ENCODE results near the gene NPAS1. TPM values are rescaled to one million over a fixed set of nuclear protein-coding genes. Genes with fewer than 3 reads are reported as not detected.

The NPAS1 gene
- total RNA-seq, 1 donor from 2014 or later = 0.99 TPM

DNA sequence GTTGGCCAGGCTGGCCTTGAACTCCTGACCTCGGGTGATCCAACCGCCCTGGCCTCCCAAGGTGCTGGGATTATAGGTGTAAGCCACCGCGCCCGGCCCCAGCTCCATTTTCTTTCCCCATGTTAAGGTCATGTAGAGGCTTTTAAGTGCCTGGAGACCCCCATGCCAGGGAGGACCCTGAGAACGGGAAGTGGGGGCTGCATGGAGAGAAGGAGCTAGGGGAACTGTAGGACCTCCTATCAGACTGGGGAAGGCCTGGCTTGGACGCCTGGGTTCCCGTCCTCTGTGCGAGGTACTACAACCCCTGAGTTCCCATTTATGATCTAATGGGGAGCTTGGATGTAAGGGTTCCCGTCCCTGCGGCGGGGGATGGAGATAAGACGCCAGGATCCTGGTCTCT is 714 bp upstream of the NPAS1 start:
- no peak for DNase-seq (ENCODE audit: extremely low spot score, unreplicated experiment)
- TF ChIP-seq, protein P1, sequence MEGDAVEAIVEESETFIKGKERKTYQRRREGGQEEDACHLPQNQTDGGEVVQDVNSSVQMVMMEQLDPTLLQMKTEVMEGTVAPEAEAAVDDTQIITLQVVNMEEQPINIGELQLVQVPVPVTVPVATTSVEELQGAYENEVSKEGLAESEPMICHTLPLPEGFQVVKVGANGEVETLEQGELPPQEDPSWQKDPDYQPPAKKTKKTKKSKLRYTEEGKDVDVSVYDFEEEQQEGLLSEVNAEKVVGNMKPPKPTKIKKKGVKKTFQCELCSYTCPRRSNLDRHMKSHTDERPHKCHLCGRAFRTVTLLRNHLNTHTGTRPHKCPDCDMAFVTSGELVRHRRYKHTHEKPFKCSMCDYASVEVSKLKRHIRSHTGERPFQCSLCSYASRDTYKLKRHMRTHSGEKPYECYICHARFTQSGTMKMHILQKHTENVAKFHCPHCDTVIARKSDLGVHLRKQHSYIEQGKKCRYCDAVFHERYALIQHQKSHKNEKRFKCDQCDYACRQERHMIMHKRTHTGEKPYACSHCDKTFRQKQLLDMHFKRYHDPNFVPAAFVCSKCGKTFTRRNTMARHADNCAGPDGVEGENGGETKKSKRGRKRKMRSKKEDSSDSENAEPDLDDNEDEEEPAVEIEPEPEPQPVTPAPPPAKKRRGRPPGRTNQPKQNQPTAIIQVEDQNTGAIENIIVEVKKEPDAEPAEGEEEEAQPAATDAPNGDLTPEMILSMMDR (IDR thresholded peaks at IDR 0.05) = no peak
- H3K27ac Mint-ChIP-seq (ENCODE audit: unreplicated experiment) = no peak overlapping the region
- peaks cover 15% of the 10 kb centered on the region for H3K4me1 Mint-ChIP-seq (ENCODE audit: unreplicated experiment)
- H3K36me3 Mint-ChIP-seq (ENCODE audit: unreplicated experiment) = no peaks in the 10 kb centered on the region
- H3K9me3 Mint-ChIP-seq (ENCODE audit: unreplicated experiment) = no peaks in the 10 kb centered on the region
- peak overlapping the region; percentile 53 for H3K4me3 Mint-ChIP-seq (ENCODE audit: unreplicated experiment)
- H3K27me3 Mint-ChIP-seq (ENCODE audit: unreplicated experiment) = peaks cover 18% of the 10 kb centered on the region

- Mint-ChIP-seq H3K36me3 (ENCODE audit: unreplicated experiment) (no peaks in the 10 kb centered on the region), H3K9me3 (ENCODE audit: unreplicated experiment) (no peaks in the 10 kb centered on the region), H3K27me3 (ENCODE audit: unreplicated experiment) (peaks cover 21% of the 10 kb centered on the region), H3K4me1 (ENCODE audit: unreplicated experiment) (peaks cover 15% of the 10 kb centered on the region), H3K27ac (ENCODE audit: unreplicated experiment) (no peak overlapping the region), H3K4me3 (ENCODE audit: unreplicated experiment) (peak overlapping the region; percentile 61)
- no peak for DNase-seq (ENCODE audit: extremely low spot score, unreplicated experiment)
- TF ChIP-seq, protein P1 (IDR thresholded peaks at IDR 0.05) = no peak
These were observed 632 bp downstream of the NPAS1 start for GRCh38 chr19:47020132-47020805.

GRCh38 chr19:47020992-47021496 is 1.4 kb downstream of the NPAS1 start:
- no peak for DNase-seq (ENCODE audit: extremely low spot score, unreplicated experiment)
- no peaks in the 10 kb centered on the region for H3K9me3 Mint-ChIP-seq (ENCODE audit: unreplicated experiment)
- H3K4me1 Mint-ChIP-seq (ENCODE audit: unreplicated experiment) = peaks cover 15% of the 10 kb centered on the region
- H3K27ac Mint-ChIP-seq (ENCODE audit: unreplicated experiment) = no peak overlapping the region
- H3K4me3 Mint-ChIP-seq (ENCODE audit: unreplicated experiment) = peak overlapping the region; percentile 68
- TF ChIP-seq, protein P1 (IDR thresholded peaks at IDR 0.05) = no peak
- H3K27me3 Mint-ChIP-seq (ENCODE audit: unreplicated experiment) = peaks cover 21% of the 10 kb centered on the region
- H3K36me3 Mint-ChIP-seq (ENCODE audit: unreplicated experiment) = no peaks in the 10 kb centered on the region

DNA sequence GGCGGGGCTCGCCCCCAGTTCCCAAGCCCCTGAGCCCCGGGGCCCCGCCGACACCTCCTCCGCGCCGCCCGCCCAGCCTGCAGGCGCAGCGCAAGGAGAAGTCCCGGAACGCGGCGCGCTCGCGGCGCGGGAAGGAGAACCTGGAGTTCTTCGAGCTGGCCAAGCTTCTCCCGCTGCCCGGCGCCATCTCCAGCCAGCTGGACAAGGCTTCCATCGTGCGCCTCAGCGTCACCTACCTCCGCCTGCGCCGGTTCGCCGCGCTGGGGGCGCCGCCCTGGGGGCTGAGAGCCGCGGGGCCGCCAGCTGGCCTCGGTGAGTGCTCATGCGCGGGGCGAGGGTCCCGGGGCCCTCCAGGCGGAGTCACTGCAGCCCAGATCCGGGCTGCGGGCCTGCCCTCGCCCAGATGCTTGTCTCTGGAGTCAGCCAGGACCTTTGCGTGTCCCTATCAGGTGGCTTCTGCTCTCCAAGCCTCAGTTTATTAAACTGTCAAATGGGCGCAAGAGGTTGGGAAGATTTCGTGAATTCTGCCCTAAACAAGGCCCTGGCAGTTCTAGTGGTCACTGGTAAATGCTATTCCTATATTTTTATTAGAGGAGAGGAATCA is 2.0 kb downstream of the NPAS1 start:
- TF ChIP-seq, protein P1 (IDR thresholded peaks at IDR 0.05) = no peak
- peak overlapping the region; percentile 68 for H3K4me3 Mint-ChIP-seq (ENCODE audit: unreplicated experiment)
- peaks cover 25% of the 10 kb centered on the region for H3K27me3 Mint-ChIP-seq (ENCODE audit: unreplicated experiment)
- H3K27ac Mint-ChIP-seq (ENCODE audit: unreplicated experiment) = no peak overlapping the region
- DNase-seq (ENCODE audit: extremely low spot score, unreplicated experiment) = no peak
- H3K36me3 Mint-ChIP-seq (ENCODE audit: unreplicated experiment) = no peaks in the 10 kb centered on the region
- H3K9me3 Mint-ChIP-seq (ENCODE audit: unreplicated experiment) = no peaks in the 10 kb centered on the region
- peaks cover 15% of the 10 kb centered on the region for H3K4me1 Mint-ChIP-seq (ENCODE audit: unreplicated experiment)

DNA sequence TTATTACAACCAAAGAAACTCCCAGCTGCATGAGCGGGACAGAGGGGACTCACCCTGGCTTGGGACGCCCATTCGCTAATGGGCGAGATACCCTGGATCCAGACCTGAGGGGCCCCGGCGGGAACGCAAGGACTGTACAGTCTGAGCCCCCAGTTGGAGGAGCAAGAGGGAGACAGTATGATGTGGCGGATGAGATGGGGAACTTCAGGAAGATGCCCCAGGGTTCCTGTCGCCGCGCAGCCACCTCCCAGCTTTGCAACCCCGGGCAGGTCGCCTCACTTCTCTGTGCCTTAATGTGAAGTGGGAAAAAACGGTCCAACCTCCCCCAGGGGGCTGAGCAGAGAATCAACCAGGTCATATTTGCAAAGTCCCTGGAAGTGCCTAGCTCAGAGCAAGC is 2.5 kb downstream of the NPAS1 start:
- Mint-ChIP-seq H3K27ac (ENCODE audit: unreplicated experiment) (no peak overlapping the region), H3K36me3 (ENCODE audit: unreplicated experiment) (no peaks in the 10 kb centered on the region), H3K4me3 (ENCODE audit: unreplicated experiment) (no peak overlapping the region), H3K9me3 (ENCODE audit: unreplicated experiment) (no peaks in the 10 kb centered on the region), H3K4me1 (ENCODE audit: unreplicated experiment) (peaks cover 15% of the 10 kb centered on the region), H3K27me3 (ENCODE audit: unreplicated experiment) (peaks cover 25% of the 10 kb centered on the region)
- DNase-seq (ENCODE audit: extremely low spot score, unreplicated experiment) = no peak
- TF ChIP-seq, protein P1 (IDR thresholded peaks at IDR 0.05) = no peak
